HG03025 (cell line): ENCODE measurements around the gene BRF1.

ENCODE experiments used
- ATAC-seq: cut with Tn5 transposase; IDR thresholded peaks from one replicate; pipeline ENCODE4 v1.9.1; 2021; ENCODE audit warnings: mild to moderate bottlenecking, moderate library complexity; ENCODE audit not compliant: unreplicated experiment, low FRiP score

The BRF1 gene

GRCh38 chr14:105180592-105181548 lies 119.9 kb downstream of the BRF1 start, which contains the start of gene NUDT14:
Gene NUDT14, minus strand, starts transcription at chr14:105181312. Its CDS starts 103 bp downstream, at chr14:105181209.
- ATAC-seq = no peak

DNA sequence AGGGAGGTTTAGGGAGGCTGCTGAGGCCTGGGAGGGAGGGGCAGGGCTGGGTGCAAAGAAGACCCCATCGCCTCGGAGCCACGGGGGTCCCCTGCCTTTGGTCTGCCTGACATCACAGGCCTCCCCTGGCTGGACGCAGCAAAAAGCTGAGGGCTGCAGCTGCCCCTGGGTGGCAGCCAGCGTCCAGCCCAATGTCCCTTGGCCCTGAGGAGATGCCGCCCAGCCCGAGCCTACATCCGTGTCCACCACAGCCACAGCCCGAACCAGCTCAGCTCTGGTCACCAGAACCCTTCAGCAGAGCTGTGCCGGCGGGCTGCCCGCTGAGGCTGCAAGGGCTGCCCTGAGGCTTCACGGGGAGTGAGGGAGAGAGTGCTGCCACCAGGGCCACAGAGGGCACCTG lies 121.6 kb downstream of the BRF1 start:
- no peak for ATAC-seq

GRCh38 chr14:105178868-105179140 lies 122.0 kb downstream of the BRF1 start:
- ATAC-seq = no peak

DNA sequence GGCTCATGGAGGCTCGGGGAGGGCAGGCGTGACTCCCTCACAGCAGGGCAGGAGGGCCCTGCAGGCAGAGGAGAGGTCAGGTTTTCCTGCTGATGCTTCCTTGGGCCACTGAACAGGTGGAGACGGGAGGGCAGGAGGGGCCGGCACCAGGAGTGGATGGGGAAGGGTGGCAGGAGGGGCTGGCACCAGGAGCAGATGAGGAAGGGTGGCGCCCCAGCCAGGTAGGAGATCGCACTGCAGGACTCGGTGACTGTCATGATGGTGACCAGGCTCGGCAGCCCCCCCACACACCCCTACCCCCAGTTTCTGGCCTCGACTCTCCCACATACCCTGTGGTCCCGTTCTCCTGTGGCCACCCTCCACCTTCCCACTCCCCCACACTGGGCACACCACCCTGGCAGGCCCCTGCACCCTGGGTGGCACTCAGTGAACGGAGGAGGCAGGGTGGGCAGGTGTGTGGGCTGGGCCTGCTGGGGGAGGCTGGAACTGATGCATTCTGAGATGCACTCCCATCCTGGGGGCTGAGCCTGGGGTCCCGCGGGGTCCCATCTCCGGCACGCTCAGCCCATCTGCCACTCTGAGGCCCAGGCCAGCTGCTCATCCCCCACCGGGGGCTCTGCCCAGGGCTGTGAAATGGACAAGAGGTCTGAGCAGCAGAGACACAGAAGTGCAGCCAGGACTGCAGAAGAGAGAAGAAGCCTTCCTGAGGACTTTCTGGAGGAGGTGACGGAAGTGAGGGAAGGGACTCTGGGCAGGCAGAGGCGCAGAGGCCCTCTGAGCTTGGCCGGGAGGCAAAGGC lies 122.5 kb downstream of the BRF1 start:
- ATAC-seq = no peak

- no peak for ATAC-seq
Observed at GRCh38 chr14:105177082-105177481, 123.7 kb downstream of the BRF1 start.

DNA sequence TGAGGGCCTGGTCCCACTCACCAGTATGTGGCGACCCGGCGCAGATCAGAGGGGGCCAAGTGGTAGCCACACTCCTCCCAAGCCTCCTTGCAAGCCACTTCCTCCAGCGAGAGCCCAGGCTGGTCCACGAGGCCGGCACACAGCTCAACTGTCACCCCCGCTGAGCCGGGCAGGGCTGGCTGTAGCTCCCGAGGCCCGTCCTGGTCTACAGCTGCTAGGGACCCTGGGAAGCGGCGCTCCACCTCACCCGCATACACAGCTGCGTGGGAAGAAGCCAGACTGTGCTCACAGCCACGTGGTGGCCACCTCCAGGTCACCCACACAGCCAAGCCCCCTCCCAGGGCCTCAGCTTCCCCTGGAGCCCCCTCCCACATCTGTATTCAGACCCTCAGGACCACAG lies 124.3 kb downstream of the BRF1 start:
- ATAC-seq = no peak

DNA sequence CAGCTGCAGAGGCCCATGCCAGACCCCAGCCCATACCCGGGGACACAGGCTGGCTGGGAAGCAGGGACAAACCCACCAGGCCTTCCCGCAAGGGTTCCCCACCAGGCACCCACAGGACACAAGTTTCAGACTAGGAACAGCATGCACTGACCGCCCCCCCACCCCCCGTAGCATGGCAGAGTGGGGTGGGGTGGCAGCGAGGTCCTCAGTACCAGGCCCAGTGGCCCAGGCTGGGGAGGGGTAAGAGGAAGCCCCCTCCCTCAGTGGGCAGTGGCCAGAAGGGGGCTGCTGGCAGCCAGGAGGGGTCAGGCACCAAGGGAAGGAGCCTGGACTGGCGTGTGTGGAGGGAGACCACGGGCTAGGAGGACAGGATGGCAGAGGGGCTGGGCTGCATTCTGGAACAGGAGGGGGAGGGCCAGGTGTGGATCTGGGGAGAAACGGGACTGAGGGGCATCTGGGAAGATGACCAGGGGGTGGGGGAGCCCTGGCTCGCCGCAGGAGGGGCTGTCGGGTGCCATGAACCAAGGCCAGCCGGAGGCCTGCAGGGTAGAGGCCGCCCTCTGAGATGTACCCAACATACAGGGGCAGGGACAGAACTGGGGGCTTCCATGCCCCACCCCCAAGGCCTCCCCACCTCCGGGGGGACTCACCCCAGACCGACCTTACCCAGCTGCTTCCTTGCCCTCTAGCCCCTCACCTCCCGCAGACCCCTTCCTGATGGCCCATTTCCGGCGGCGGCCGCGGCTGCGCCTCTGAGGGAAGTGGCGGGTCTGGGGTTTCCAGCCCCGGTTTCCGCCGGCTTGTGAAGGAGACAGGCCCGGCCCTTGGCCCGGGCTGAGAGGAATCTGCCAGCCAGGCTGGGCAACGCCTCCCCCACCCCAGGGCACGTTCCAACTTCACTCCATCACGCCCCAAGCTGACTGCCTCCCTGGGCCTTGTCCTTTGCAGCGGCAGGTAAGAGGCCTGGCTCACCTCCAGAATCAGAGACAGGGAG lies 126.6 kb downstream of the BRF1 start:
- no peak for ATAC-seq

DNA sequence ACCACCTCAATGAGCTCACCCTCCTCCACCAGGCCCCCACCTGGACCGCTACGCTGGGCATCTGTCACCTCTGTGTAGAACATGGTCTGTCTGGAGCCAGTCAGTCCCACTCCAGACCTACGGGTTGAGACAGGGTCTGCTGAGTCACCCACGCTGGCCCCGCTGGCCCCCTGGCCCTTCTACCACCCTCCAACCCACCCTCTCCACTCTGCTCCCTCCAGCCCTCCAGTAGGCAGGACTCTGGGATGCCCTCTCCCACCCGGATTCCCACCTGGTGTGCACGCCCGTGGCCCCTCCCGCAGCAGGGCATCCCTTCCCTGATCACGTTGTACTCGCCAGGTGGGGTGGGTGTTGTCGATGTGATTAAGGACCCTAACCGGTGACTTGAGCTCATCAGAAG lies 127.7 kb downstream of the BRF1 start:
- ATAC-seq = no peak

DNA sequence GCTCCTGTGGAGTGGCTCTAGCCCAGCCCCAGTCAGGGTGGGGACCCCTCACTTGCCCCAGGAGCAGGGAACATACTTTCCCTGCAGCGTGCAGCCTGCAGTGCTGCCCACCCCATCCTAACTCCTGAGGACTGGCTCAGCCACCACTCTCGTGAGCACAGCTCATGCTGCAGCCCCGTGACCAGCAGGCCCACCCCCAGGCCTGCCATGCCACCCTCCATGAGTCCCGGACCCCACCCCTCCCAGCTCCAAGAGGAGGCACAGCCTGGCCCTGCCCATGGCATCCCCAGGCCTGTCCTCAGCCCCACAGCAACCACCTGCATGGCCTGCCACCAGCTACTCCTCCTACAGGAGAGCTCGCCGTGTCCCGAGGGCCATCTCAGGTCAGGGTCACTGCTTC lies 128.3 kb downstream of the BRF1 start:
- ATAC-seq = no peak

- no peak for ATAC-seq
Observed at GRCh38 chr14:105171004-105171673, 129.7 kb downstream of the BRF1 start.

DNA sequence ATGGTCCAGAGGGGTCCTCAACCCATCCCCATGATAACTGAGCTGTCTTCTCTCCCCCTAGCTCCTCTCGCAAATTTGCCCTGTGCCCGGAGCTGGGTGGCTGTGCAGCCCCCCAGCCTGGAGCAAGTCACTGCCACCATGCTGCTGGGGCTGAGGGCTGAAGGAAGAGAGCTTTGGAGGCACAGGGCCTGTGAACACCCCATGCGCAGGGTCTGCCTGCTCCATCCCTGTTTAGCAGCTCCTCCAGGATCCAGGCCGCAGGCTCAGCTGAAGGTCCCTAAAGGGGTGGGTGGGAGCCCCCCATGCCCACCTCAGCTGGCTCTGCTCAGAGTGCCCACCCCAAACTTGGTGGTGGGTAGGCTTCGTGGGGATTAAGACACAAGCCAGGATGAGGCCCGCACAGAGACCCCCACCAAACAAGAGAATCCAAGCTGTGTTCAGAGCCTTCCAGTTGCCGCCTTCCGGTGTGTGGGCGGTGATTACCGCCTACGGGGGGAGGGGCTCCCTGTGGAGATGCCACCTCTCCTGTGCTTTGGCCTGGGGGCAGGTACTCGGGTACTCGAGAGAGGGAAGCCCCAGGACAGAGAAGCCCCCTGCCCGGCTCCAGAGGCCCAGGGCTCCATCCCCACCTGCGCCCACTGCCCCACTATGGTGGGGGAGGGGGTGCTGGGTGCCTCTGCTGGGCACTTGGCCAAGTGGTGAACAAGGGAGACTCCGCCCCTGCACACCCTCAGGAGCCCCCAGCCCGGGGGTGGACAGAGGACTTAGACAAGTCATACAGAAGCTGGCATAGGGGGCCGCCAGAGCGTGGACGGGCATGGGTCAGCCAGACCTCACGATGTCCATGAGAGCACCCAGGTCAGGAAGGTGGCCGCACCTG lies 130.8 kb downstream of the BRF1 start:
- no peak for ATAC-seq

DNA sequence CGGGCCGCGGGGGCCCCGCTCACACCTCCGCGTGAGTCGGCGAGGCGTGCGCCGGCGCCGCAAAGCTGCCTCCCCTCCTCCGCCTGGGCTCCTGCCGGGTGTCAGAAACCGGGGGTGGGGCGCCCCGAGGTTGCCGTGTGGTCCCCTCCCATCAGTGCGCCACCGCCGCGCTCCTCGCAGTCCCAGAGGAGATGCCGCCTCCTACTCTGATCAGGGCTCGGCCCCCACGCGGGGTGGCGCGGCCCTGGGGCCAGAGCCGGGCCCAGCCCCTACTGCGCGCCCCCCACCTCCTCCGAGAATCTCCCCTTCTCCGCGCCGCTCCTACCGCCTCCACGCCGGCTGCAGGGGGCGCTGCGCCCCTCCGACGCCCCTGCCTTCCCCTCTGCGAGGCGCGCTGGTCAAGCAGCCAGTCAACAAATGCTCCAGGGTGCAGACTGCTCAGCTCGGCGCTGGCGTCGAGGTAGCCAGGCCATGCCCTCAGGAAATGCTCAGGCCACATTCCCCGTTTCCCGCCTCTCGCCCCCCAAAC lies 131.8 kb downstream of the BRF1 start:
- no peak for ATAC-seq

- no peak for ATAC-seq
Observed at GRCh38 chr14:105168496-105168978, 132.3 kb downstream of the BRF1 start, which contains the start of gene JAG2. Gene JAG2, minus strand, starts transcription at chr14:105168776. Its CDS starts 356 bp downstream, at chr14:105168420.

- no peak for ATAC-seq
Observed at GRCh38 chr14:105168093-105168420, 132.7 kb downstream of the BRF1 start.

DNA sequence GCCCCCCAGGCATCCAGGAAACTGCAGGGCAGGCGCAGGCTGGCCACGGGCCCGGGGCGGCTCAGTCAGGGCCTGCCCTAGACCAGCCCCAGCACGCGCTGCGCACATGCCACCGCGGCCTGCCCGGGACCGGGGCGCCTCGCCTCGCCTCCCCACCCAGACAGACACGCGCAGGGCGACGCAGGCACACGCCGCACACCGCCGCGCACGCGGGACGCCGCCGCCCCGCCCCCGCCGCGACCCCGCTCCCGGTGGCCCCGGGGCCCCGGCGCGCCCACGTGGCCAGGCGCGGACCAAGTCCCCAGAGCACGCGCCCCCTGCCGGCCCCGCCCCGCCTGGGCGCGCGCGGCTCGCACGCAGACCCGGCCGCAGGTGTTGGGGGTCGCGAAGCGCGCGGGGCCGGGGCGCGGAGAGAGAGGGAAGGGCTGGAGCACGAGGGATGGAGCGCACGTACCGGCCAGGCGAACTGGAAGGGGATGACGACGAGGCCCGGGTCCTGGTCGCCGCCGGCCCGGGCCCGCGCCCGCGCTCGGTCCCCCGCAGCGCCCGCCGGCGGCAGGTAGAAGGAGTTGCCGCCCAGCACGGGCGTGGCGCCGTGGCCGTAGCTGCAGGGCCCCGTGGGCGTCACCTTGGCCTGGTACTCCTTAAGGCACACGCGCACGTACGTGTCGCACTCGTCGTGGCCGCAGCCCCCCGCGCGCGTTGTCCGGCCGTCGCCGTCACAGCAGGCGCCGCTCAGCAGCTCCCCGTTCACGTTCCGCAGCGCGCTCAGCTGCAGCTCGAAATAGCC lies 133.3 kb downstream of the BRF1 start:
- ATAC-seq = no peak

DNA sequence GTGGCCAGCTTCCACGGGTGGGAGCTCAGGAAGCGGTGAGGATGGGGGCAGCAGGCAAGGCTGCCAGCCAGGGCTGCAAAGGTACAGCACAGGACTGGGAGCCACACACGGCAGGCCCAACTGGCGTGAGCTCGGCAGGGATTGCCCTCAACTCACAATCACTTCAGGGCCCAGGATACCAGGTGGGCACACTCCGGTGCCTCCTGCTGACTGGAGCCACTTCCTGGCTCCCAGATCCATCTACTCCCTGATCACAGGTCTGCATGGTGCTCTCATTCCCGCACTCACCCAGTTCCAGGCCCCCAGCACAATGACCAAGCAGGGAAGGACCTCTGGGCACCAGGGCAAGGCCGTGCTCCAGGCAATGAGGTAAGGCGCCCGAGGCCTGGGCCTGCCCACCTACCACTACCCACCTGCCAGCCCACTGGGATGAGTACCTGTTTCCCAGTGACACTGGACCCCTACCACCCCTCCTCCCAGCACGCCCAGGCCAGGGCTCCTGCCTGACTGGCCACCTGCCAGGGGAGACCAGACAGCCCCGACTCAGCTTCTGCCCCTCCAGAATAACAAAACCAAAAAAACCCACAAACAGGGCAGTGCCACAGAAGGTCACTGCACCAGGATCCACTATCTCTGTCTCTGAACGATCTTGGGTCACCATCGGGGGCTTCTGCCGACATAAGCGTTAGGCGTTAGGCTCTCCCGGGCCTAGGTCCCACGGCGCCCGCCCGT lies 134.1 kb downstream of the BRF1 start:
- no peak for ATAC-seq
